GM19238 (cell line): Measurements from ENCODE around the gene ABCA2.

Source experiments
- DNase-seq: peaks from one replicate; pipeline ENCODE4 v3.0.0; 2011; ENCODE audit warnings: low spot score; ENCODE audit not compliant: insufficient read length

ABCA2 gene

GRCh38 chr9:136996361-136997292 is 31.4 kb downstream of the ABCA2 start, which contains the start of gene CLIC3:
TSS of gene CLIC3 (minus strand) at chr9:136996568. CDS start at chr9:136996543, 25 bp downstream.
- no peak for DNase-seq

- DNase-seq: no peak
Observed at GRCh38 chr9:136995772-136996311, 32.2 kb downstream of the ABCA2 start.

- DNase-seq: no peak
Observed at GRCh38 chr9:136995362-136995761, 32.7 kb downstream of the ABCA2 start.

- DNase-seq: no peak
Observed at GRCh38 chr9:136994888-136995230, 33.2 kb downstream of the ABCA2 start.

- DNase-seq: no peak
Observed at GRCh38 chr9:136994180-136994887, 33.7 kb downstream of the ABCA2 start.

GRCh38 chr9:136992819-136993369 is 35.1 kb downstream of the ABCA2 start:
- no peak for DNase-seq

GRCh38 chr9:136991993-136992818 is 35.8 kb downstream of the ABCA2 start, which contains the start of gene PAXX:
TSS of gene PAXX (plus strand) at chr9:136992422. CDS start at chr9:136992444, 22 bp downstream.
- DNase-seq: peak; percentile 100

GRCh38 chr9:136990242-136990911 is 37.7 kb downstream of the ABCA2 start:
- DNase-seq: no peak

GRCh38 chr9:136988872-136989271 is 39.2 kb downstream of the ABCA2 start:
- DNase-seq: no peak

GRCh38 chr9:136985853-136986252 is 42.2 kb downstream of the ABCA2 start:
- DNase-seq: no peak

- no peak for DNase-seq
Observed at GRCh38 chr9:136985027-136985602, 42.9 kb downstream of the ABCA2 start.

- DNase-seq: no peak
Observed at GRCh38 chr9:136984464-136985026, 43.5 kb downstream of the ABCA2 start.

- no peak for DNase-seq
Observed at GRCh38 chr9:136983656-136984314, 44.3 kb downstream of the ABCA2 start.

GRCh38 chr9:136983167-136983566 is 44.9 kb downstream of the ABCA2 start:
- DNase-seq: no peak

GRCh38 chr9:136982232-136983051 is 45.6 kb downstream of the ABCA2 start, which contains the start of gene LCNL1:
TSS of gene LCNL1 (plus strand) at chr9:136982993. CDS start at chr9:136983587, 594 bp downstream.
- DNase-seq: no peak

- DNase-seq: no peak
Observed at GRCh38 chr9:136981588-136982231, 46.3 kb downstream of the ABCA2 start.

GRCh38 chr9:136980669-136981478 is 47.2 kb downstream of the ABCA2 start:
- DNase-seq: no peak
